H1 (cell line): ENCODE measurements around the gene PRICKLE2. TPM values are rescaled to one million over a fixed set of nuclear protein-coding genes. Genes with fewer than 3 reads are reported as not detected.

Experiments used
- CTCF ChIA-PET: fragments of 300-600 bp; sonication (Branson Sonifier 250); formaldehyde crosslinking; loops from one replicate; lab custom pipeline; 2021; ENCODE audit not compliant: partially characterized antibody; lab: Charles Lee
- POLR2A ChIA-PET: fragments of 300-600 bp; sonication (Branson Sonifier 250); formaldehyde crosslinking; loops from one replicate; lab custom pipeline; 2021; ENCODE audit warnings: inconsistent platforms; ENCODE audit not compliant: partially characterized antibody; lab: Charles Lee
- DNase-seq, 2 experiments: peaks; one replicate each; pipeline versions ENCODE4 v3.0.0 to v3.0.0-alpha.2; 2010 to 2022; ENCODE audit warnings: low spot score in 2 of 2, low read depth in 1 of 2, mixed read lengths in 1 of 2
- FAIRE-seq: peaks from 2 replicates; lab custom pipeline; 2011; peaks lifted over from hg19 to GRCh38; lab: Jason Lieb, UNC
- H2AFZ ChIP-seq: 2 replicates; pipeline ENCODE4 v1.8.1; 2012; ENCODE audit warnings: low read length, inconsistent platforms
- H2AK5ac ChIP-seq: 2 replicates; pipeline ENCODE4 v1.6.1; 2013; ENCODE audit warnings: low read depth, low read length
- H2BK120ac ChIP-seq: replicated peaks from 2 replicates; pipeline ENCODE3; 2013; ENCODE audit warnings: low read depth, low read length, inconsistent platforms
- H2BK12ac ChIP-seq: 2 replicates; pipeline ENCODE4 v1.6.1; 2013; ENCODE audit warnings: low read depth, low read length
- H2BK15ac ChIP-seq: 2 replicates; pipeline ENCODE4 v1.6.1; 2013; ENCODE audit warnings: low read length
- H2BK20ac ChIP-seq: 2 replicates; pipeline ENCODE4 v1.6.1; 2013; ENCODE audit warnings: low read length
- H2BK5ac ChIP-seq: 2 replicates; pipeline ENCODE4 v1.6.1; 2013; ENCODE audit warnings: low read depth, low read length
- H3K14ac ChIP-seq: 2 replicates; pipeline ENCODE4 v1.6.1; 2013; ENCODE audit warnings: inconsistent platforms; ENCODE audit not compliant: insufficient read length
- H3K18ac ChIP-seq: 2 replicates; pipeline ENCODE4 v1.6.1; 2013; ENCODE audit warnings: low read length; ENCODE audit errors: extremely low read depth
- H3K23ac ChIP-seq: 2 replicates; pipeline ENCODE4 v1.6.1; 2013; ENCODE audit warnings: inconsistent platforms; ENCODE audit not compliant: insufficient read length
- H3K23me2 ChIP-seq: 2 replicates; pipeline ENCODE4 v1.6.1; 2013; ENCODE audit warnings: low read depth, low read length
- H3K27ac ChIP-seq: 2 replicates; pipeline ENCODE4 v1.6.1; 2011; ENCODE audit warnings: low read depth, low read length, inconsistent platforms
- H3K27me3 ChIP-seq, 4 experiments: replicated peaks in 1 of 4; 1 replicate in 1 of 4; 2 replicates in 3 of 4; pipeline versions ENCODE4 v1.6.1 to v1.8.1; 2011 to 2013; ENCODE audit warnings: low read length in 3 of 4, mild to moderate bottlenecking in 3 of 4, inconsistent platforms in 2 of 4, mixed read lengths in 2 of 4, moderate library complexity in 1 of 4; ENCODE audit not compliant: control insufficient read depth in 3 of 4, insufficient read depth in 3 of 4; ENCODE audit errors: extremely low read depth in 1 of 4
- H3K36me3 ChIP-seq, 4 experiments: 2 replicates each; pipeline versions ENCODE4 v1.6.1 to v1.8.1; 2011 to 2013; ENCODE audit warnings: mild to moderate bottlenecking in 4 of 4, low read length in 3 of 4, moderate library complexity in 2 of 4, control low read depth in 1 of 4, inconsistent platforms in 1 of 4; ENCODE audit not compliant: insufficient read depth in 4 of 4, control insufficient read depth in 2 of 4
- H3K4ac ChIP-seq: replicated peaks from 2 replicates; pipeline ENCODE3; 2013; ENCODE audit warnings: low read length, low read depth, mixed read lengths, inconsistent platforms; ENCODE audit not compliant: insufficient read length
- H3K4me1 ChIP-seq, 4 experiments: replicated peaks in 1 of 4; 1 replicate in 1 of 4; 2 replicates in 3 of 4; pipeline versions ENCODE4 v1.6.1 to v1.8.1; 2011 to 2013; ENCODE audit warnings: low read length in 3 of 4, inconsistent platforms in 2 of 4, mixed read lengths in 1 of 4; ENCODE audit not compliant: insufficient read depth in 4 of 4, control insufficient read depth in 3 of 4
- H3K4me2 ChIP-seq, 2 experiments: 2 replicates each; pipeline versions ENCODE4 v1.6.1 to v1.8.1; 2011 to 2013; ENCODE audit warnings: low read depth in 2 of 2, low read length in 2 of 2, control low read depth in 1 of 2, inconsistent platforms in 1 of 2, mild to moderate bottlenecking in 1 of 2; ENCODE audit not compliant: insufficient read depth in 1 of 2
- H3K4me3 ChIP-seq, 4 experiments: fragments of 200-600, 300-600 bp in 1 of 4; sonication (generic), shearing (Covaris generic), sonication (Bioruptor Twin) in 1 of 4; 2 replicates each; pipeline versions ENCODE4 v1.5.1 to v1.8.1; 2011 to 2016; ENCODE audit warnings: low read length in 4 of 4, low read depth in 3 of 4, control low read depth in 2 of 4, inconsistent platforms in 2 of 4, mild to moderate bottlenecking in 2 of 4, mixed read lengths in 1 of 4, moderate library complexity in 1 of 4; ENCODE audit not compliant: insufficient read depth in 2 of 4; ENCODE audit errors: extremely low read depth in 1 of 4
- H3K56ac ChIP-seq: replicated peaks from 2 replicates; pipeline ENCODE3; 2013; ENCODE audit warnings: low read depth, mild to moderate bottlenecking, mixed read lengths, low read length, inconsistent platforms; ENCODE audit not compliant: insufficient read length
- H3K79me1 ChIP-seq: 2 replicates; pipeline ENCODE4 v1.6.1; 2013; ENCODE audit warnings: low read depth, low read length, control low read depth
- H3K79me2 ChIP-seq, 2 experiments: 2 replicates each; pipeline versions ENCODE4 v1.6.1 to v1.8.1; 2012 to 2013; ENCODE audit warnings: low read length in 2 of 2, mild to moderate bottlenecking in 2 of 2, inconsistent platforms in 1 of 2; ENCODE audit not compliant: insufficient read depth in 2 of 2, control insufficient read depth in 1 of 2
- H3K9ac ChIP-seq, 4 experiments: replicated peaks in 1 of 4; 1 replicate in 1 of 4; 2 replicates in 3 of 4; pipeline versions ENCODE4 v1.6.1 to v1.8.1; 2011 to 2013; ENCODE audit warnings: low read depth in 3 of 4, low read length in 3 of 4, control low read depth in 2 of 4, mild to moderate bottlenecking in 2 of 4, moderate library complexity in 2 of 4, inconsistent platforms in 1 of 4; ENCODE audit errors: extremely low read depth in 1 of 4
- H3K9me3 ChIP-seq, 2 experiments: 2 replicates each; pipeline versions ENCODE4 v1.6.1 to v1.8.1; 2012 to 2013; ENCODE audit warnings: mild to moderate bottlenecking in 2 of 2, moderate library complexity in 2 of 2, control low read depth in 1 of 2, inconsistent platforms in 1 of 2, low read depth in 1 of 2, low read length in 1 of 2, mixed read lengths in 1 of 2; ENCODE audit not compliant: insufficient read depth in 2 of 2
- H4K20me1 ChIP-seq, 2 experiments: replicated peaks in 1 of 2; 2 replicates each; pipeline versions ENCODE3 to v1.8.1; 2011 to 2013; ENCODE audit warnings: inconsistent platforms in 2 of 2, low read length in 2 of 2, mild to moderate bottlenecking in 1 of 2; ENCODE audit not compliant: insufficient read depth in 2 of 2, control insufficient read depth in 1 of 2
- H4K5ac ChIP-seq: 2 replicates; pipeline ENCODE4 v1.6.1; 2013; ENCODE audit warnings: low read length, low read depth, mixed read lengths, inconsistent platforms; ENCODE audit not compliant: insufficient read length
- H4K8ac ChIP-seq: 2 replicates; pipeline ENCODE4 v1.8.0; 2013; ENCODE audit warnings: mild to moderate bottlenecking, moderate library complexity, low read length, inconsistent platforms; ENCODE audit not compliant: insufficient read depth; ENCODE audit errors: extremely low read depth
- H4K91ac ChIP-seq: replicated peaks from 2 replicates; pipeline ENCODE3; 2013; ENCODE audit warnings: low read length, mixed read lengths, inconsistent platforms; ENCODE audit not compliant: insufficient read length
- ASH2L ChIP-seq: fragments of 200-600, 300-600 bp; sonication (generic); IDR thresholded peaks from one replicate; pipeline ENCODE4 v1.7.1; 2017; ENCODE audit warnings: low read length
- BCL11A ChIP-seq, 2 experiments: IDR thresholded peaks; one replicate each; pipeline ENCODE4 v1.6.1; 2011; ENCODE audit warnings: low read depth in 2 of 2, low read length in 2 of 2, mild to moderate bottlenecking in 2 of 2
- CTBP2 ChIP-seq: IDR thresholded peaks from 2 replicates; pipeline ENCODE4 v1.7.0; 2011; ENCODE audit warnings: borderline replicate concordance, mild to moderate bottlenecking, moderate library complexity, mixed read lengths, low read length; ENCODE audit not compliant: insufficient read depth, insufficient read length
- EZH2 ChIP-seq: fragments of 200-600 bp; sonication (generic); IDR thresholded peaks from 2 replicates; pipeline ENCODE4 v1.7.1; 2012; ENCODE audit warnings: low read depth, mild to moderate bottlenecking, moderate library complexity, low read length, inconsistent platforms; ENCODE audit not compliant: severe bottlenecking
- KDM5A ChIP-seq: fragments of 200-600 bp; IDR thresholded peaks from 2 replicates; pipeline ENCODE4 v1.7.1; 2012; ENCODE audit warnings: mild to moderate bottlenecking, low read length, inconsistent platforms, mixed read lengths
- MAFK ChIP-seq: IDR thresholded peaks from 2 replicates; pipeline ENCODE4 v1.6.1; 2012; ENCODE audit warnings: low read depth, mild to moderate bottlenecking, improper control_type of control experiment, low read length
- RBBP5 ChIP-seq: IDR thresholded peaks from 2 replicates; pipeline ENCODE4 v1.7.1; 2012; ENCODE audit warnings: low read depth, mild to moderate bottlenecking, inconsistent platforms, low read length, moderate library complexity, borderline replicate concordance
- RFX5 ChIP-seq: IDR thresholded peaks from 2 replicates; pipeline ENCODE4 v1.6.1; 2011; ENCODE audit warnings: low read depth, low read length, improper control_type of control experiment, borderline replicate concordance
- SP4 ChIP-seq: IDR thresholded peaks from 2 replicates; pipeline ENCODE4 v1.6.1; 2012; ENCODE audit warnings: low read length, inconsistent platforms
- SRF ChIP-seq: IDR thresholded peaks from 2 replicates; pipeline ENCODE4 v1.6.1; 2011; ENCODE audit warnings: mild to moderate bottlenecking, low read depth, low read length, moderate library complexity
- YY1 ChIP-seq: IDR thresholded peaks from 2 replicates; pipeline ENCODE4 v1.6.1; 2011; ENCODE audit warnings: low read depth, mild to moderate bottlenecking, low read length
- ZNF274 ChIP-seq: IDR thresholded peaks from 2 replicates; pipeline ENCODE4 v1.7.0; 2012; ENCODE audit warnings: low read length, borderline replicate concordance; ENCODE audit errors: extremely low read depth
- WGBS, 2 experiments: shearing (Covaris generic) in 1 of 2; methylation state at CpG; one replicate each; pipeline versions ENCODE4 v1.1.6 to v1.1.7; 2013 to 2015; ENCODE audit warnings: low lambda C conversion rate in 2 of 2, mixed read lengths in 2 of 2, inconsistent platforms in 1 of 2, low coverage in 1 of 2, missing lambda C conversion rate in 1 of 2; ENCODE audit not compliant: insufficient replicate concordance in 2 of 2, insufficient coverage in 1 of 2, insufficient read length in 1 of 2; ENCODE audit errors: extremely low coverage in 1 of 2, missing lambda C conversion rate in 1 of 2; 5-methylcytosine and 5-hydroxymethylcytosine counted together
- polyA plus RNA-seq, 7 experiments: library from polyadenylated mRNA; depleted of rRNA in 3 of 7; stranded (reverse) in 5 of 7; unstranded in 2 of 7; fragments of >200 nt in 5 of 7; fragments of 200-250 nt in 2 of 7; gene quantifications; 1 replicate in 5 of 7; 2 replicates in 1 of 7; 4 replicates in 1 of 7; pipeline versions ENCODE4 v1.2.1 to v1.2.3, GENCODE V29; 2011 to 2013; ENCODE audit warnings: missing spikeins in 2 of 7, mixed read lengths in 2 of 7
- total RNA-seq: library from RNA; stranded (reverse); fragmentation: NEBNext Ultra II Directional; extraction: Animal tissue kit (Norgen Biotek cat#: 25700); gene quantifications from 2 replicates; pipeline ENCODE4 v1.2.1, GENCODE V29; 2021

The PRICKLE2 gene
- total and polyA plus RNA-seq, 2 of the 8 experiments (the other 6 are each of a cell fraction or from before 2014, with no cell fraction given) = 2.9 to 8.0 TPM

DNA sequence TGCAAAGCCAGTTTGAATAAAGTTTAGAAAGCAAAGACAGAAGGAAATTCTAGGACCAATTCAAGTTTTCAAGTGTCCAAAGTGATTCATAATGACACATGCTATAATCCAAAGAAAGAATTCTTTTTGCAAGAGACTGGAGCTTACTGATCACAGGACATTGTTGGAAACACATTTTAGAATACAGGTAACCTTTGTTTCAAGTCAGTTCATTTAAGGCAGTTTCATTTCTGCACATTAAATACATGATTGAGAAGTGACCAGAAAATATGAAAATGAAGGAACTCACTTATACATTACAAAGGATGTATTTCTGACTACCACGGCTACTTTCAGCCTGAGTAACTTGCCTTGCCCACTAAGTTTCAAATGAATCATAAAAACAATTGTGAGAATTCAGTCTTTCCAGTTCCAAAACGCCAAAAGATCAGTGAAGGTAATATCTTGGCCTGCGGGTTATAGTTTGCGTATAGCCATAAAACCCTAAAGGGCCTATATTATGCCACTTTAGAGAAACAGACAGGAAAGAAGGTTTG lies 48.7 kb downstream of the PRICKLE2 start:
- H2BK120ac ChIP-seq = no peak overlapping the region
- H3K14ac ChIP-seq = no peak overlapping the region
- H4K5ac ChIP-seq = no peak overlapping the region
- no peak overlapping the region for H3K4ac ChIP-seq
- no peaks in the 10 kb centered on the region for H3K79me2 ChIP-seq
- H2BK15ac ChIP-seq = no peak overlapping the region
- H3K36me3 ChIP-seq = no peaks in the 10 kb centered on the region
- no peak overlapping the region for H3K23ac ChIP-seq
- H4K91ac ChIP-seq = no peak overlapping the region
- H3K27ac ChIP-seq = no peak overlapping the region
- TF ChIP-seq EZH2 = no peak
- TF ChIP-seq MAFK = no peak
- no peak for TF ChIP-seq YY1
- no peak for TF ChIP-seq RFX5
- TF ChIP-seq ZNF274 = no peak
- no peak for TF ChIP-seq ASH2L
- TF ChIP-seq SP4 = no peak
- no peak for TF ChIP-seq SRF
- no peak for TF ChIP-seq BCL11A (IDR thresholded peaks at IDR 0.05; ENCODE audit: low read depth in 2 of 2, low read length in 2 of 2)
- TF ChIP-seq RBBP5 = no peak
- TF ChIP-seq KDM5A = no peak
- no peak for TF ChIP-seq CTBP2
- ChIA-PET CTCF (interaction anchor here (3.5 kb wide), 1 partner anchor 9 kb away, joined by 8 read pairs; no protein-coding TSS in a partner anchor), POLR2A (no interaction called here)
- no peak overlapping the region for H3K4me3 ChIP-seq
- no peak overlapping the region for H2AFZ ChIP-seq
- H3K27me3 ChIP-seq = no peaks in the 10 kb centered on the region
- H2BK20ac ChIP-seq = no peak overlapping the region
- H3K79me1 ChIP-seq = no peaks in the 10 kb centered on the region
- H2BK5ac ChIP-seq = no peak overlapping the region
- no peak overlapping the region for H3K9ac ChIP-seq
- no peak overlapping the region for H2AK5ac ChIP-seq
- H4K20me1 ChIP-seq = no peaks in the 10 kb centered on the region
- no peak overlapping the region for H3K18ac ChIP-seq
- no peaks in the 10 kb centered on the region for H3K4me1 ChIP-seq
- no peak overlapping the region for H3K56ac ChIP-seq
- no peak overlapping the region for H4K8ac ChIP-seq
- no peaks in the 10 kb centered on the region for H3K9me3 ChIP-seq
- FAIRE-seq (no peak), DNase-seq (no peak)
- H2BK12ac ChIP-seq = no peak overlapping the region
- 95% methylated on average over 4 of the region's 4 CpGs; no CpG with 5 or more reads in 1 of the 2 experiments for WGBS, 2 experiments
- no peaks in the 10 kb centered on the region for H3K23me2 ChIP-seq
- no peak overlapping the region for H3K4me2 ChIP-seq
